Measurements from ENCODE around the gene MAT2A. TPM values are rescaled to one million over a fixed set of nuclear protein-coding genes. Genes with fewer than 3 reads are reported as not detected.

Gene MAT2A
- total RNA-seq, 4 donors from 2014 or later, result 33.2 to 131 (median 56.0) TPM

- no peaks in the 10 kb centered on the region for H3K9me3 ChIP-seq
- intact Hi-C loops (cut with DNase I; ENCODE audit: low total_unique reads) (no loop called here), in situ Hi-C loops (cut with MboI; ENCODE audit: low sequenced_read_pairs in 4 of 4) (no loop called here)
- H3K4me3 ChIP-seq, result no peak overlapping the region
- no peaks in the 10 kb centered on the region for H3K36me3 ChIP-seq
- peak overlapping the region in 2 of 4 donors; percentile 16 to 59 for H3K27ac ChIP-seq
- no peaks in the 10 kb centered on the region for H3K4me1 ChIP-seq
- no peaks in the 10 kb centered on the region for H3K27me3 ChIP-seq
- ATAC-seq (peak in 1 of 2 donors; percentile 19), DNase-seq (no peak)
- no peak for TF ChIP-seq CTCF (IDR thresholded peaks at IDR 0.05 in 4 of 5, conservative IDR thresholded peaks at IDR 0.05 in 1 of 5)
- TF ChIP-seq POLR2A (IDR thresholded peaks at IDR 0.05), result no peak
Measured at GRCh38 chr2:85523903-85524335, 15.0 kb upstream of the MAT2A start.

- ATAC-seq (peak in 1 of 2 donors; percentile 12), DNase-seq (peak in 1 of 2 donors; percentile 9)
- in situ Hi-C loops (cut with MboI; ENCODE audit: low sequenced_read_pairs in 4 of 4), result no loop called here
- no peaks in the 10 kb centered on the region for H3K27me3 ChIP-seq
- H3K4me3 ChIP-seq, result no peak overlapping the region
- TF ChIP-seq CTCF (IDR thresholded peaks at IDR 0.05 in 4 of 5, conservative IDR thresholded peaks at IDR 0.05 in 1 of 5) (no peak), POLR2A (IDR thresholded peaks at IDR 0.05) (no peak)
- no peaks in the 10 kb centered on the region for H3K4me1 ChIP-seq
- no peaks in the 10 kb centered on the region for H3K36me3 ChIP-seq
- no peaks in the 10 kb centered on the region for H3K9me3 ChIP-seq
- intact Hi-C loops (cut with DNase I; ENCODE audit: low total_unique reads), result no loop called here
- peak overlapping the region in 3 of 4 donors; percentile 29 to 59 (median 36) for H3K27ac ChIP-seq
Measured at GRCh38 chr2:85524336-85524908, 14.5 kb upstream of the MAT2A start.

GRCh38 chr2:85525029-85525428 is 13.9 kb upstream of the MAT2A start:
- Histone ChIP-seq H3K9me3 (no peaks in the 10 kb centered on the region), H3K27ac (peak overlapping the region in 3 of 4 donors; percentile 29 to 59 (median 36)), H3K4me3 (no peak overlapping the region), H3K27me3 (no peaks in the 10 kb centered on the region), H3K4me1 (no peaks in the 10 kb centered on the region), H3K36me3 (no peaks in the 10 kb centered on the region)
- in situ Hi-C loops (cut with MboI; ENCODE audit: low sequenced_read_pairs in 4 of 4) (no loop called here), intact Hi-C loops (cut with DNase I; ENCODE audit: low total_unique reads) (no loop called here)
- ATAC-seq (no peak), DNase-seq (peak in 1 of 2 donors; percentile 8)
- TF ChIP-seq POLR2A (IDR thresholded peaks at IDR 0.05), result no peak
- no peak for TF ChIP-seq CTCF (IDR thresholded peaks at IDR 0.05 in 4 of 5, conservative IDR thresholded peaks at IDR 0.05 in 1 of 5)

GRCh38 chr2:85525567-85525966 is 13.4 kb upstream of the MAT2A start:
- TF ChIP-seq POLR2A (IDR thresholded peaks at IDR 0.05) (no peak), CTCF (IDR thresholded peaks at IDR 0.05 in 4 of 5, conservative IDR thresholded peaks at IDR 0.05 in 1 of 5) (no peak)
- ATAC-seq, result no peak
- in situ Hi-C loops (cut with MboI; ENCODE audit: low sequenced_read_pairs in 4 of 4), result no loop called here

GRCh38 chr2:85527787-85528186 is 11.2 kb upstream of the MAT2A start:
- Histone ChIP-seq H3K4me3 (no peak overlapping the region), H3K4me1 (no peaks in the 10 kb centered on the region), H3K9me3 (no peaks in the 10 kb centered on the region), H3K27ac (no peak overlapping the region), H3K27me3 (no peaks in the 10 kb centered on the region), H3K36me3 (no peaks in the 10 kb centered on the region)
- no peak for DNase-seq
- intact Hi-C loops (cut with DNase I; ENCODE audit: low total_unique reads), result no loop called here
- no peak for ATAC-seq
- TF ChIP-seq CTCF (IDR thresholded peaks at IDR 0.05 in 4 of 5, conservative IDR thresholded peaks at IDR 0.05 in 1 of 5) (no peak), POLR2A (IDR thresholded peaks at IDR 0.05) (no peak)
- in situ Hi-C loops (cut with MboI; ENCODE audit: low sequenced_read_pairs in 4 of 4), result no loop called here

More at GRCh38 chr2:85525567-85525966, 13.4 kb upstream of the MAT2A start:
- Histone ChIP-seq H3K36me3 (no peaks in the 10 kb centered on the region), H3K4me1 (no peaks in the 10 kb centered on the region), H3K9me3 (no peaks in the 10 kb centered on the region), H3K4me3 (no peak overlapping the region), H3K27ac (peak overlapping the region in 2 of 4 donors; percentile 29 to 59), H3K27me3 (no peaks in the 10 kb centered on the region)
- peak in 1 of 2 donors; percentile 0 for DNase-seq
- intact Hi-C loops (cut with DNase I; ENCODE audit: low total_unique reads), result no loop called here
